AG04450 (cell line): Measurements from ENCODE around the gene NAGPA. TPM values are rescaled to one million over a fixed set of nuclear protein-coding genes. Genes with fewer than 3 reads are reported as not detected.

Experiments
- CTCF ChIA-PET: fragments of 300-600, 350-600 bp; formaldehyde crosslinking; extraction: SDS; loops from one replicate; lab custom pipeline; 2022; ENCODE audit warnings: antibody characterized with exemption, inconsistent platforms; lab: Charles Lee
- POLR2A ChIA-PET: fragments of 350-600 bp; formaldehyde crosslinking; extraction: SDS; loops from one replicate; lab custom pipeline; 2021; ENCODE audit warnings: antibody characterized with exemption, inconsistent platforms; lab: Yijun Ruan, JAX
- DNase-seq: peaks from one replicate; pipeline ENCODE4 v3.0.0-alpha.2; 2011; ENCODE audit warnings: low read depth, low spot score
- H3K27ac ChIP-seq: one replicate; pipeline ENCODE4 v1.5.1; 2012; ENCODE audit warnings: low read depth, low read length, control low read depth
- H3K27me3 ChIP-seq: one replicate; pipeline ENCODE4 v1.6.0; 2012; ENCODE audit warnings: low read length; ENCODE audit not compliant: control insufficient read depth, insufficient read depth
- H3K4me3 ChIP-seq: 2 replicates; pipeline ENCODE4 v1.5.1; 2011; ENCODE audit warnings: mild to moderate bottlenecking, low read depth, low read length, control low read depth
- H3K9me3 ChIP-seq: 2 replicates; pipeline ENCODE4 v1.5.1; 2012; ENCODE audit warnings: low read length; ENCODE audit not compliant: control insufficient read depth, insufficient read depth
- CTCF ChIP-seq: IDR thresholded peaks from 2 replicates; pipeline ENCODE4 v1.5.1; 2011; ENCODE audit warnings: low read depth, low read length, control low read depth, inconsistent platforms
- polyA plus RNA-seq: library from polyadenylated mRNA; depleted of rRNA; stranded (reverse); fragments of >200 nt; gene quantifications from 2 replicates; pipeline ENCODE4 v1.2.3, GENCODE V29; 2011

Gene NAGPA
- polyA plus RNA-seq, 1 experiment = 7.9 TPM

GRCh38 chr16:5003828-5004227, 29.9 kb downstream of the NAGPA start:
- POLR2A ChIA-PET = no interaction called here
- CTCF ChIA-PET = no interaction called here
- TF ChIP-seq CTCF = no peak

GRCh38 chr16:5003211-5003610, 30.5 kb downstream of the NAGPA start:
- H3K4me3 ChIP-seq = no peak overlapping the region
- no peak for TF ChIP-seq CTCF
- H3K9me3 ChIP-seq = no peaks in the 10 kb centered on the region; the same call in 1 of the 2 replicates
- ChIA-PET POLR2A (no interaction called here), CTCF (no interaction called here)
- H3K27me3 ChIP-seq = peaks cover 10% of the 10 kb centered on the region
- no peak for DNase-seq
- no peak overlapping the region for H3K27ac ChIP-seq

More at GRCh38 chr16:5003828-5004227, 29.9 kb downstream of the NAGPA start:
- DNase-seq = no peak
- Histone ChIP-seq H3K4me3 (no peak overlapping the region), H3K27me3 (peaks cover 12% of the 10 kb centered on the region), H3K9me3 (no peaks in the 10 kb centered on the region; the same call in 1 of the 2 replicates), H3K27ac (no peak overlapping the region)

DNA sequence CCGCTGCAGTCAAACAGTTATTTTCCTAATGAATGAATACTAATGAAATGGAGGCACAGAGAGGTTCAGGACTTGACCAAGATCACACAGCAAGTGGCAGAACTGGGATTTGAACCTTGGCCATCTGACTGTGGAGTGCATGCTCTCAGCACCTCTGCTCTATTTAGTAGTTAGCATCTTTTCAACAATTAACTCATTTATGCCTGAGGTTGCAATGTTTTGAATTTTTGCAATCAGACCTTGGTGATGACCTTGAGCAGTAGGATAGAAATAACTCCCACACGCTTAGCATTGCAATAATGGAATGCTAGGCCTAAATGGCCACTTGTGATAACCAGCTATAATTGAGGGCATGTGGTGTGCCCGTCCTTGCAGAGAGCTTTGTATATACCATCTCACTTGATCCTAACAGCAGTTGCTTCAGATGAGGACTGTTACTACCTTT, 31.0 kb downstream of the NAGPA start:
- H3K4me3 ChIP-seq = no peak overlapping the region
- no peak for DNase-seq
- no peak for TF ChIP-seq CTCF
- H3K27ac ChIP-seq = no peak overlapping the region
- POLR2A ChIA-PET = no interaction called here
- CTCF ChIA-PET = no interaction called here
- H3K27me3 ChIP-seq = peaks cover 10% of the 10 kb centered on the region
- H3K9me3 ChIP-seq = no peaks in the 10 kb centered on the region; the same call in 1 of the 2 replicates

GRCh38 chr16:5001986-5002385, 31.7 kb downstream of the NAGPA start:
- peaks cover 10% of the 10 kb centered on the region for H3K27me3 ChIP-seq
- no peak overlapping the region for H3K27ac ChIP-seq
- no peaks in the 10 kb centered on the region; the same call in 1 of the 2 replicates for H3K9me3 ChIP-seq
- CTCF ChIA-PET = no interaction called here
- POLR2A ChIA-PET = no interaction called here
- DNase-seq = no peak
- H3K4me3 ChIP-seq = no peak overlapping the region
- no peak for TF ChIP-seq CTCF

- Histone ChIP-seq H3K27ac (no peak overlapping the region), H3K4me3 (no peak overlapping the region)
These were observed 32.2 kb downstream of the NAGPA start for GRCh38 chr16:5001571-5001970.

More at GRCh38 chr16:5001571-5001970, 32.2 kb downstream of the NAGPA start:
- POLR2A ChIA-PET = no interaction called here
- Histone ChIP-seq H3K9me3 (no peaks in the 10 kb centered on the region; the same call in 1 of the 2 replicates), H3K27me3 (peaks cover 10% of the 10 kb centered on the region)
- no peak for DNase-seq
- CTCF ChIA-PET = no interaction called here
- no peak for TF ChIP-seq CTCF
